Measurements from ENCODE around the gene AIRE. TPM values are rescaled to one million over a fixed set of nuclear protein-coding genes. Genes with fewer than 3 reads are reported as not detected.
A peak's percentile ranks its signal among the peaks of the same experiment; 100 is the strongest.

The AIRE gene
- total and polyA plus RNA-seq, 12 donors = 0.06 to 1.1 (median 0.09) TPM; not detected in 8

- TF ChIP-seq CTCF (IDR thresholded peaks at IDR 0.05) = no peak
- no peak for TF ChIP-seq POLR2A (IDR thresholded peaks at IDR 0.05)
- peaks cover 8 to 29% of the 10 kb centered on the region in 2 donors for H3K4me1 ChIP-seq (replicated peaks in 1 of 2)
- H3K4me3 ChIP-seq = no peak overlapping the region
- H3K27ac ChIP-seq = no peak overlapping the region
- no peaks in the 10 kb centered on the region for H3K9me3 ChIP-seq (replicated peaks in 1 of 3)
- H3K27me3 ChIP-seq = no peaks in the 10 kb centered on the region
- 56 to 71% (median 66%) methylated on average over 11 to 13 of the region's 13 CpGs for WGBS, 4 donors
- no peak for DNase-seq
- intact Hi-C loops (cut with DNase I) = no loop called here
- no peaks in the 10 kb centered on the region for H3K36me3 ChIP-seq (replicated peaks in 1 of 2)
Measured at GRCh38 chr21:44296916-44297315, 11.2 kb downstream of the AIRE start.

DNA sequence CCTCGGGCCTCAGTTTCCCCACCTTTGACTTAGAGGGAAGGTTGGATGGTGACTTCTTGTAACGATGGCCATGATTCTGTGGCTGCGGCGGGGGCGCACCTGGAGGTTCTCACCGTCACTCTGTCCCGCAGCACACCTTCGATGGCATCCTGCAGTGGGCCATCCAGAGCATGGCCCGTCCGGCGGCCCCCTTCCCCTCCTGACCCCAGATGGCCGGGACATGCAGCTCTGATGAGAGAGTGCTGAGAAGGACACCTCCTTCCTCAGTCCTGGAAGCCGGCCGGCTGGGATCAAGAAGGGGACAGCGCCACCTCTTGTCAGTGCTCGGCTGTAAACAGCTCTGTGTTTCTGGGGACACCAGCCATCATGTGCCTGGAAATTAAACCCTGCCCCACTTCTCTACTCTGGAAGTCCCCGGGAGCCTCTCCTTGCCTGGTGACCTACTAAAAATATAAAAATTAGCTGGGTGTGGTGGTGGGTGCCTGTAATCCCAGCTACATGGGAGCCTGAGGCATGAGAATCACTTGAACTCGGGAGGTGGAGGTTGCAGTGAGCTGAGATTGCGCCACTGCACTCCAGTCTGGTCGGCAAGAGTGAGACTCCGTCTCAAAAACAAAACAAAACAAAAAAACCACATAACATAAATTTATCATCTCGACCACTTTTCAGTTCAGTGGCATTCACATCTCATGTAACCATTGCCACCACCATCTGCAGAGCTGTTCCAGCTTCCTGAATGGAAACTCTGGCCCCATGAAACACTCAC lies 12.0 kb downstream of the AIRE start:
- intact Hi-C loops (cut with DNase I) = no loop called here
- Histone ChIP-seq H3K9me3 (replicated peaks in 1 of 3) (no peaks in the 10 kb centered on the region), H3K4me3 (no peak overlapping the region), H3K36me3 (replicated peaks in 1 of 2) (no peaks in the 10 kb centered on the region), H3K27me3 (no peaks in the 10 kb centered on the region), H3K4me1 (replicated peaks in 1 of 2) (peaks cover 8 to 30% of the 10 kb centered on the region in 2 donors), H3K27ac (no peak overlapping the region)
- peak; percentile 84 to 94 (median 91) for DNase-seq
- TF ChIP-seq CTCF (IDR thresholded peaks at IDR 0.05) = peak; percentile 77 to 89 (median 86)
- no peak for TF ChIP-seq POLR2A (IDR thresholded peaks at IDR 0.05)
- 9 to 23% (median 21%) methylated on average over 7 to 22 of the region's 22 CpGs for WGBS, 4 donors

DNA sequence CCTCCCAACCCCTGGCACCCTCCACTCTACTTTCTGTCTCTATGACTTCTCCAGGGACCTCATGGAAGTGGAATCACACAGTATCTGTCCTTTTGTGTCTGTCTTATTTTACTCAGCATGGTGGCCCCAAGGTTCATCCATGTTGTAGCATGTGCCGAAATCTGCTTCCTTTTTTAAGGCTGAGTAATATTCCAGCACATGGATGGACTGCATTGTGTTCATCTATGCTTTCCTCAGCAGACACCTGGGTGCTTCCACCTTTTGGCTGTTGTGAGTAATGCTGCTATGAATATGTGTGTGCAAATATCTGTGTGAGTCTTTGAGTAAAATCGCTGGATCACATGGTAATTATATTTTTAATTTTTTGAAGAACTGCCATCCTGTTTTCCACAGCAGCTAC lies 12.6 kb downstream of the AIRE start:
- DNase-seq = no peak
- 77 to 86% (median 81%) methylated on average over 2 of the region's 2 CpGs for WGBS, 4 donors
- H3K27ac ChIP-seq = no peak overlapping the region
- no peaks in the 10 kb centered on the region for H3K27me3 ChIP-seq
- H3K4me1 ChIP-seq (replicated peaks in 1 of 2) = peaks cover 8 to 30% of the 10 kb centered on the region in 2 donors
- H3K9me3 ChIP-seq (replicated peaks in 1 of 3) = no peaks in the 10 kb centered on the region
- TF ChIP-seq CTCF (IDR thresholded peaks at IDR 0.05) = no peak
- TF ChIP-seq POLR2A (IDR thresholded peaks at IDR 0.05) = no peak
- intact Hi-C loops (cut with DNase I) = no loop called here
- no peaks in the 10 kb centered on the region for H3K36me3 ChIP-seq (replicated peaks in 1 of 2)
- no peak overlapping the region for H3K4me3 ChIP-seq

DNA sequence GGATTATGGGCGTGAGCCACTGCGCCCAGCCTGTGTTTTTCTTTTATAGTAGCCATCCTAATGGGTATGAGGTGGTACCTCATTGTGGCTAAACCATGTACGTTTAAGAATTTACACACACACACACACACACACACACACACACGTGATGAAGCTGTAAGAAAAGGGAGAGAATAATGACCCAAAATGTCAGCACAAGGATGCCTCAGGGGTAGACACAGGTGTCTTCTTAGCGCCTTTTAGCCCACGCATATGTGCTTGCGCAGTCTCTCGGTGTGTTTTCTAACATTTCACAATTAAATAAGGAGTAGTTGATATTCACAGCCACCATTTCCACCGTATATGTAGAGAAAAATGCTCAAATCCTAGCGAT lies 13.4 kb downstream of the AIRE start:
- peaks cover 8 to 30% of the 10 kb centered on the region in 2 donors for H3K4me1 ChIP-seq (replicated peaks in 1 of 2)
- H3K27me3 ChIP-seq = no peaks in the 10 kb centered on the region
- H3K4me3 ChIP-seq = peak overlapping the region in 2 of 4 donors; percentile 43 to 86
- WGBS, 4 donors = 26 to 37% (median 36%) methylated on average over 9 to 10 of the region's 10 CpGs
- intact Hi-C loops (cut with DNase I) = no loop called here
- H3K9me3 ChIP-seq (replicated peaks in 1 of 3) = no peaks in the 10 kb centered on the region
- H3K36me3 ChIP-seq (replicated peaks in 1 of 2) = no peaks in the 10 kb centered on the region
- H3K27ac ChIP-seq = peak overlapping the region; percentile 48 to 92 (median 83)
- DNase-seq = no peak
- no peak for TF ChIP-seq POLR2A (IDR thresholded peaks at IDR 0.05)
- TF ChIP-seq CTCF (IDR thresholded peaks at IDR 0.05) = no peak

All from adrenal gland (tissue), 12 donors.